Calu3 (cell line): ENCODE data around the gene HADHA. TPM values are rescaled to one million over a fixed set of nuclear protein-coding genes. Genes with fewer than 3 reads are reported as not detected.
A peak's percentile ranks its signal among the peaks of the same experiment; 100 is the strongest.

Experiments used
- BruUV-seq: library from RNA; stranded (reverse); fragments of 400-500 nt; replicated peaks from 2 replicates; lab custom pipeline; 2021; lab: Mats Ljungman, UMichigan
- CTCF ChIA-PET: fragments of 300-600 bp; sonication (Branson Sonifier 250); formaldehyde crosslinking; loops from one replicate; lab custom pipeline; 2022; ENCODE audit warnings: antibody characterized with exemption; lab: Charles Lee
- DNase-seq: peaks from one replicate; pipeline ENCODE4 v3.0.0; 2022
- H3K27ac Mint-ChIP-seq: one replicate; pipeline ENCODE4 v1.8.0; 2022; ENCODE audit warnings: mixed read lengths; ENCODE audit not compliant: unreplicated experiment
- H3K27me3 Mint-ChIP-seq: one replicate; pipeline ENCODE4 v1.8.0; 2022; ENCODE audit warnings: mixed read lengths; ENCODE audit not compliant: unreplicated experiment
- H3K36me3 Mint-ChIP-seq: one replicate; pipeline ENCODE4 v1.8.0; 2022; ENCODE audit warnings: mild to moderate bottlenecking, moderate library complexity, mixed read lengths; ENCODE audit not compliant: insufficient read depth, unreplicated experiment
- H3K4me1 Mint-ChIP-seq: one replicate; pipeline ENCODE4 v1.8.0; 2022; ENCODE audit warnings: mild to moderate bottlenecking, low read depth, mixed read lengths; ENCODE audit not compliant: unreplicated experiment
- H3K4me3 Mint-ChIP-seq: one replicate; pipeline ENCODE4 v1.8.0; 2022; ENCODE audit warnings: mild to moderate bottlenecking, low read depth, moderate library complexity, mixed read lengths; ENCODE audit not compliant: unreplicated experiment
- H3K9me3 Mint-ChIP-seq: one replicate; pipeline ENCODE4 v1.8.0; 2022; ENCODE audit warnings: low read depth, mixed read lengths; ENCODE audit not compliant: unreplicated experiment
- intact Hi-C: fragments of 100-400 bp; cut with micrococcal nuclease; formaldehyde crosslinking; loops from one replicate; pipeline ENCODE4 v1.10.0; 2022; ENCODE audit not compliant: unreplicated experiment
- total RNA-seq: library from RNA; stranded (reverse); gene quantifications from 2 replicates; pipeline ENCODE4 v1.2.3, GENCODE V29; 2022
- TF ChIP-seq, protein P1 (sequence below): fragments of 200-600 bp; IDR thresholded peaks from one replicate; pipeline ENCODE4 v1.8.0; 2022; ENCODE audit warnings: antibody characterized with exemption; ENCODE audit not compliant: unreplicated experiment

Gene HADHA
- total RNA-seq, 1 experiment from 2014 or later = 127 TPM

DNA sequence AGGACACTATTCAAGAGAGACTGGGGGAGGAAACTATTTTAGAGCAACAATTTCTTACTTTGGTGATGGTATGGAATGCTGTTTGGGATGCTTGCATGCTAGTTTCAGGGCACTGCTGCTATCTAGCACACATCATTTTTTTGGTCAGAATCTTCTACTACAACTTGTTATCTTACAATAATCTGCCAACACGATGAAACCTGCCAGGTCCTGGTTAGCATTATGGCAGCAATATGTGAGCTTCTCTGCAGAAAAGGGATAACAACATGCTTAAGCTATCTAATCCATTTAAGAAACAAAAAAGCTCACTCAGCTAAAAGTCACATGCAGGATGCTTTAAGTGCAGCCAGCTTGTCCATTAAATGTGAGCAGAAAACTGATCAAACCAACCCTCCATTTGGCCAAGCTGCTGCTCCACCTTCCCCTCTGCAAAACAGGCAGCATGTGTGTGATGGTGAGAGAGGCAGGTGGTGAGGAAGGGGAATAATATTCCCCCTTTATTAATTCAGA, 41.4 kb downstream of the HADHA start:
- no peaks in the 10 kb centered on the region for H3K4me1 Mint-ChIP-seq
- H3K27me3 Mint-ChIP-seq = no peaks in the 10 kb centered on the region
- TF ChIP-seq, protein P1, sequence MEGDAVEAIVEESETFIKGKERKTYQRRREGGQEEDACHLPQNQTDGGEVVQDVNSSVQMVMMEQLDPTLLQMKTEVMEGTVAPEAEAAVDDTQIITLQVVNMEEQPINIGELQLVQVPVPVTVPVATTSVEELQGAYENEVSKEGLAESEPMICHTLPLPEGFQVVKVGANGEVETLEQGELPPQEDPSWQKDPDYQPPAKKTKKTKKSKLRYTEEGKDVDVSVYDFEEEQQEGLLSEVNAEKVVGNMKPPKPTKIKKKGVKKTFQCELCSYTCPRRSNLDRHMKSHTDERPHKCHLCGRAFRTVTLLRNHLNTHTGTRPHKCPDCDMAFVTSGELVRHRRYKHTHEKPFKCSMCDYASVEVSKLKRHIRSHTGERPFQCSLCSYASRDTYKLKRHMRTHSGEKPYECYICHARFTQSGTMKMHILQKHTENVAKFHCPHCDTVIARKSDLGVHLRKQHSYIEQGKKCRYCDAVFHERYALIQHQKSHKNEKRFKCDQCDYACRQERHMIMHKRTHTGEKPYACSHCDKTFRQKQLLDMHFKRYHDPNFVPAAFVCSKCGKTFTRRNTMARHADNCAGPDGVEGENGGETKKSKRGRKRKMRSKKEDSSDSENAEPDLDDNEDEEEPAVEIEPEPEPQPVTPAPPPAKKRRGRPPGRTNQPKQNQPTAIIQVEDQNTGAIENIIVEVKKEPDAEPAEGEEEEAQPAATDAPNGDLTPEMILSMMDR = no peak
- no peak for DNase-seq
- no peak overlapping the region for H3K4me3 Mint-ChIP-seq
- CTCF ChIA-PET = no interaction called here
- TSS peak; percentile 9 for BruUV-seq
- intact Hi-C loops = no loop called here
- H3K27ac Mint-ChIP-seq = no peak overlapping the region
- H3K9me3 Mint-ChIP-seq = no peaks in the 10 kb centered on the region
- peaks cover 39% of the 10 kb centered on the region for H3K36me3 Mint-ChIP-seq

DNA sequence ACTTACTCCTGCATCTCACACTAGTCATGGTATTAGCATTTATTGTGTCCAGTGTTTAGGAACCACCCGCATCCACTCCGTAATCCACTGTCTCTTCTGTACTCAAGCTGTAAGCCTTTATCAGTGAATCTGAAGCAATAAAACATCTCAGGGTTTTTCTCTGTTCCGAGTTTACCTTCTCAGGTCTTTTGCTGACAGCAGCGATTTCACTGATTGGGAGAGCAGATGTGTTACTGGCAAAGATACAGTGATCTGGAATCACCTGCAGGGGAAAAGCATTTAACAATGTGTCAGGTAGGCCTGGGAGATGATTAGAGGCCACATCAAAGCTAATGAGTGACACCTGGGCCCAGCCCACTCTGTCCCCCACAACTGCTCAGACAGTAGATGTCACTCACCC, 46.9 kb downstream of the HADHA start:
- Mint-ChIP-seq H3K36me3 (peaks cover 30% of the 10 kb centered on the region), H3K9me3 (no peaks in the 10 kb centered on the region), H3K27ac (no peak overlapping the region), H3K4me1 (no peaks in the 10 kb centered on the region), H3K27me3 (no peaks in the 10 kb centered on the region), H3K4me3 (no peak overlapping the region)
- no peak for DNase-seq
- TF ChIP-seq, protein P1 = no peak
- intact Hi-C loops = no loop called here
- no TSS peak for BruUV-seq
- CTCF ChIA-PET = no interaction called here

DNA sequence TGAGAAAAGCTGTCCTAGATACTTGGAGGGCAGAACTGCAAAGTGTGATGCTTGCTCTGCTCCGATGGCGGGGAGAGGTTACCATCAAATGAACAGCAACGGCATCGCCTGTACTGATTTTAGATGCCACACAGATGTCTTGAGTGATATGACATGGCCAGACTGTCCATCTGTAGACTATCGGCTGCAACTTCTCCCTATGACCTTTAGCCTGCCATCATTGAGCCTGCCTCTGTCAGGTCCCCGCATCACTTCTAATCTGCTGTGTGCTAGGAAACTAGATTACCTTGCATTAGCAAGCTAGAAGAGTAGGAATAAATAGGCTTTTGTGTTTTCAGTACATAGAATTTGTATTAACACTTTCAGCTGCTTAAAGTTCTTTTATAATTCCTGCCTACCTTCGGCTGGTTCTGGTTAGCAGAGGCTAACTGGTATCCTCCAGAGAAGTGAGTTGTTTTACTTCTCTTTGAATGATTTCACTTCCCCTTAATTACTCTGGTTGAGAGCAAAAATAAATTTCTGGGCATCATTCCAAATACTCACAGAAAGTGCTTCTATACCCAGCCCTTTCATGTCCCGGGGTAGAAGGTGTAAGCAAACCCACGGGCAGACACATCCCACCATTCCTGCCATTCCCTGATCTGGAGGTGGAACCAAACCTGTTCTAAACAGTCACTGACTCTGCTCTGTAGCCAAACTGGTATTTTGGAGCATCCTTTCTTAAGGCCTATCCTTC, 47.6 kb downstream of the HADHA start:
- Mint-ChIP-seq H3K9me3 (no peaks in the 10 kb centered on the region), H3K27ac (no peak overlapping the region)
- intact Hi-C loops = no loop called here

DNA sequence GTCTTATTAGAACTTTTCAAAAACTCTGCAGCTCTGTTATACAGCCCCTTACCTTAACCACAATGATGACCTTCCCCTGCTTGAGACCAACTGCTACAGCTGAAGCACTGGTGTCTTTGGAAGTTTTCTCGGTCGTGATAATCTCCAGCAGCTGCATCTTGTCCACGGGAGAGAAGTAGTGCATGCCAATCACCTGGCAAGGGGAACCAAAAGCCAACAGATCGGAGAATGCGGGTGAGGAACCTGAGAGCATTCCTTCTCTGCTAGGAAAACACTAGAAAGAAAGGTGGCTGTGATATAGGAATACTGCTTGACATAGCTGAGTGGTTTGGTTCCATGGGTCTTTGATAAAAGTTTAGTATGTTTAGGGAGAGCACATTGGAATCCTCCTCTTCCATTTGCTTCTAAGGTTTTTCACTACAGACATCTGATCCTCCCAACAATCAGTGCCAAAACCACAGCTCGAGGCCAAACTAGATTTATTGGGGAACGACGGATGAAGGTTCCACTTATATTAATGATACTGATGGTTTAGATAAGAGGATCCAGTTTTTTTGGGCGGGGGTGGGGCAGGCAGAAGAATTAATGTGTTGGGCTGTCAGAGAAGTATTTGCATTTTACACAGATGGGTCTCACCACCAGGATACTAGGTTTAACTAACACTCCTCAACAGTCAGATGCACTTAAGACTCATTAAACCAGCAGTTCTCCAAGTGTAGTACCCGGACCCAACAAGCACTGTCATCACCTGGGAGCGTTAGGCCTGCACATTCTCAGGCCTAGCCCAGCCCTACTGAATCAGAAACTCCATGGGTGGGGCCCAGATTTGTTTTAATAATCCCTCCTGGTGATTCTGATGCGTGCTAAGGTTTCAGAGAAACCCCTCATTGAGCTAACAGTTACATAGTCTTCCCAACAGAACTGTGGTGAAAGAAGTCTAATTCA, 49.1 kb downstream of the HADHA start:
- no peaks in the 10 kb centered on the region for H3K4me1 Mint-ChIP-seq
- no peaks in the 10 kb centered on the region for H3K9me3 Mint-ChIP-seq
- peaks cover 40% of the 10 kb centered on the region for H3K36me3 Mint-ChIP-seq
- no peaks in the 10 kb centered on the region for H3K27me3 Mint-ChIP-seq
- TF ChIP-seq, protein P1 = no peak
- CTCF ChIA-PET = no interaction called here
- no peak for DNase-seq
- no peak overlapping the region for H3K4me3 Mint-ChIP-seq
- intact Hi-C loops = no loop called here
- H3K27ac Mint-ChIP-seq = no peak overlapping the region
- no TSS peak for BruUV-seq

More for the DNA sequence above, 47.6 kb downstream of the HADHA start:
- Mint-ChIP-seq H3K27me3 (no peaks in the 10 kb centered on the region), H3K4me3 (no peak overlapping the region), H3K4me1 (no peaks in the 10 kb centered on the region), H3K36me3 (peaks cover 36% of the 10 kb centered on the region)
- TF ChIP-seq, protein P1 = no peak
- DNase-seq = no peak
- no TSS peak for BruUV-seq
- CTCF ChIA-PET = no interaction called here
